ENCODE data around the gene ZNF354C.

- TF ChIP-seq, protein P1, sequence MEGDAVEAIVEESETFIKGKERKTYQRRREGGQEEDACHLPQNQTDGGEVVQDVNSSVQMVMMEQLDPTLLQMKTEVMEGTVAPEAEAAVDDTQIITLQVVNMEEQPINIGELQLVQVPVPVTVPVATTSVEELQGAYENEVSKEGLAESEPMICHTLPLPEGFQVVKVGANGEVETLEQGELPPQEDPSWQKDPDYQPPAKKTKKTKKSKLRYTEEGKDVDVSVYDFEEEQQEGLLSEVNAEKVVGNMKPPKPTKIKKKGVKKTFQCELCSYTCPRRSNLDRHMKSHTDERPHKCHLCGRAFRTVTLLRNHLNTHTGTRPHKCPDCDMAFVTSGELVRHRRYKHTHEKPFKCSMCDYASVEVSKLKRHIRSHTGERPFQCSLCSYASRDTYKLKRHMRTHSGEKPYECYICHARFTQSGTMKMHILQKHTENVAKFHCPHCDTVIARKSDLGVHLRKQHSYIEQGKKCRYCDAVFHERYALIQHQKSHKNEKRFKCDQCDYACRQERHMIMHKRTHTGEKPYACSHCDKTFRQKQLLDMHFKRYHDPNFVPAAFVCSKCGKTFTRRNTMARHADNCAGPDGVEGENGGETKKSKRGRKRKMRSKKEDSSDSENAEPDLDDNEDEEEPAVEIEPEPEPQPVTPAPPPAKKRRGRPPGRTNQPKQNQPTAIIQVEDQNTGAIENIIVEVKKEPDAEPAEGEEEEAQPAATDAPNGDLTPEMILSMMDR (IDR thresholded peaks at IDR 0.05): no peak
- no peak for TF ChIP-seq POLR2AphosphoS5 (IDR thresholded peaks at IDR 0.05)
- TF ChIP-seq POLR2A (IDR thresholded peaks at IDR 0.05): no peak
These were observed 4.3 kb upstream of the ZNF354C start for GRCh38 chr5:179055841-179056240.
